ENCODE results near the gene THSD4. TPM values are rescaled to one million over a fixed set of nuclear protein-coding genes. Genes with fewer than 3 reads are reported as not detected.

Gene THSD4
- total and polyA plus RNA-seq, 2 of the 8 experiments (the other 6 are each of a cell fraction or from before 2014, with no cell fraction given) = 2.5 to 6.2 TPM

DNA sequence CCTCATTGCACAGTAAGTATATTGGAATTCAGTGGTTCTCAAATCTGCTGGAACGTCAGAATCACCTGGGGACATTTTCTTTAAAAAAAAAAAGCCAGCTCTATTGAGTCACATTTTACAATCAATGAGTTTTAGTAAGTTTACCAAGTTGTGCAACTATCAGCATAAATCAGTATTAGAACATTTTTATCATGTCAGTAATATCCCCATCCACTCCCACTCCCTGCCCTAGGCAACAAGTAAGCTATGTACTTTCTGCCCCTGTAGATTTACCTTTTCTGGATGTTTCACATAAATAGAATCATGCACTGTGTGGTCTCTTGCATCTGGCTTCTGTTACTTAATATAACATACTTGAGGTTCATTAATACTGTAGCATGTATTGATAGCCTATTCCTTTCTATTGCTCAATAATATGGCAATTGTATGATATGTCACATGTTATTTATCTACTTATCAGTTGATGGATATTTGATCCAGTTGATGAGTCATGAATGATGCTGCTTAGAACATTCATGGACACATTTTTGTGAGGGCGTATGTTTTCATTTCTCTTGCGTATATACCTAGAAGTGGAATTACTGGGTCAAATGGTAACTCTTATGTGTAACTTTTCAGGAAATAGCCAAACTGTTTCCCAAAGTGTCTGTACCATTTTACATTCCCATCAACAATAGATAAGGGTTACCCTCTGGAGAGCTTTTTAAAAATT, 180.5 kb downstream of the THSD4 start:
- no peak overlapping the region for H3K4me3 ChIP-seq (ENCODE audit: extremely low read depth in 1 of 4, insufficient read depth in 2 of 4, low read depth in 3 of 4, low read length in 4 of 4)
- H2BK5ac ChIP-seq (ENCODE audit: low read depth, low read length) = no peak overlapping the region
- H2BK20ac ChIP-seq (ENCODE audit: low read length) = no peak overlapping the region
- CTCF ChIA-PET (ENCODE audit: partially characterized antibody) = interaction anchor here (0.9 to 1.5 kb wide), 4 partner anchors 12 to 173 kb away, joined by 3 read pairs; no protein-coding TSS in a partner anchor
- H3K4ac ChIP-seq (replicated peaks; ENCODE audit: insufficient read length, low read depth, low read length) = no peak overlapping the region
- FAIRE-seq = no peak
- no peak overlapping the region for H3K9ac ChIP-seq (replicated peaks in 1 of 4; ENCODE audit: extremely low read depth in 1 of 4, low read depth in 3 of 4, low read length in 3 of 4)
- H4K5ac ChIP-seq (ENCODE audit: insufficient read length, low read depth, low read length) = no peak overlapping the region
- no peak overlapping the region for H2BK120ac ChIP-seq (replicated peaks; ENCODE audit: low read depth, low read length)
- no peaks in the 10 kb centered on the region for H3K79me2 ChIP-seq (ENCODE audit: control insufficient read depth in 1 of 2, insufficient read depth in 2 of 2, low read length in 2 of 2)
- no peaks in the 10 kb centered on the region for H3K36me3 ChIP-seq (ENCODE audit: control insufficient read depth in 2 of 4, insufficient read depth in 4 of 4, low read length in 3 of 4)
- no peaks in the 10 kb centered on the region; a peak in 1 of 4 replicates for H3K9me3 ChIP-seq (ENCODE audit: insufficient read depth in 2 of 2, low read depth in 1 of 2, low read length in 1 of 2)
- H4K91ac ChIP-seq (replicated peaks; ENCODE audit: insufficient read length, low read length) = no peak overlapping the region
- no peak overlapping the region for H3K18ac ChIP-seq (ENCODE audit: extremely low read depth, low read length)
- no peak for TF ChIP-seq RXRA (IDR thresholded peaks at IDR 0.05; ENCODE audit: insufficient read depth, low read depth, low read length)
- 45% methylated on average over 3 of the region's 3 CpGs; no CpG with 5 or more reads in 1 of the 2 experiments for WGBS, 2 experiments (ENCODE audit: extremely low coverage in 1 of 2, insufficient coverage in 1 of 2, insufficient read length in 1 of 2, insufficient replicate concordance in 2 of 2, low coverage in 1 of 2, low lambda C conversion rate in 2 of 2, missing lambda C conversion rate in 1 of 2)
- no peak overlapping the region for H2AK5ac ChIP-seq (ENCODE audit: low read depth, low read length)
- no peak overlapping the region for H3K23ac ChIP-seq (ENCODE audit: insufficient read length)
- no peak overlapping the region for H2AFZ ChIP-seq (ENCODE audit: low read length)
- no peak overlapping the region for H3K4me2 ChIP-seq (ENCODE audit: insufficient read depth in 1 of 2, low read depth in 2 of 2, low read length in 2 of 2)
- no peak for DNase-seq (ENCODE audit: low read depth in 1 of 2, low spot score in 2 of 2)
- POLR2A ChIA-PET (ENCODE audit: partially characterized antibody) = interaction anchor here (0.6 kb wide), 1 partner anchor 14 kb away, joined by 3 read pairs; no protein-coding TSS in a partner anchor
- H3K27ac ChIP-seq (ENCODE audit: low read depth, low read length) = no peak overlapping the region
- H3K4me1 ChIP-seq (replicated peaks in 1 of 4; ENCODE audit: control insufficient read depth in 3 of 4, insufficient read depth in 4 of 4, low read length in 3 of 4) = no peaks in the 10 kb centered on the region
- no peak overlapping the region for H2BK15ac ChIP-seq (ENCODE audit: low read length)
- H3K14ac ChIP-seq (ENCODE audit: insufficient read length) = no peak overlapping the region
- H4K8ac ChIP-seq (ENCODE audit: extremely low read depth, insufficient read depth, low read length) = no peak overlapping the region
- no peaks in the 10 kb centered on the region for H4K20me1 ChIP-seq (replicated peaks in 1 of 2; ENCODE audit: control insufficient read depth in 1 of 2, insufficient read depth in 2 of 2, low read length in 2 of 2)
- H3K56ac ChIP-seq (replicated peaks; ENCODE audit: insufficient read length, low read depth, low read length) = no peak overlapping the region
- no peaks in the 10 kb centered on the region for H3K23me2 ChIP-seq (ENCODE audit: low read depth, low read length)
- H3K27me3 ChIP-seq (replicated peaks in 1 of 4; ENCODE audit: control insufficient read depth in 3 of 4, extremely low read depth in 1 of 4, insufficient read depth in 3 of 4, low read length in 3 of 4) = no peaks in the 10 kb centered on the region
- no peaks in the 10 kb centered on the region for H3K79me1 ChIP-seq (ENCODE audit: low read depth, low read length)
- H2BK12ac ChIP-seq (ENCODE audit: low read depth, low read length) = no peak overlapping the region

All from H1 (cell line).